ENCODE results near the gene PRKG2. TPM values are rescaled to one million over a fixed set of nuclear protein-coding genes. Genes with fewer than 3 reads are reported as not detected.

The PRKG2 gene
- total RNA-seq, 1 donor from 2014 or later, result 0.61 TPM

- intact Hi-C loops (cut with micrococcal nuclease), result no loop called here
These were observed 118.5 kb downstream of the PRKG2 start for GRCh38 chr4:81096566-81096965.

- intact Hi-C loops (cut with micrococcal nuclease), result no loop called here
These were observed 119.6 kb downstream of the PRKG2 start for GRCh38 chr4:81095389-81095788.

DNA sequence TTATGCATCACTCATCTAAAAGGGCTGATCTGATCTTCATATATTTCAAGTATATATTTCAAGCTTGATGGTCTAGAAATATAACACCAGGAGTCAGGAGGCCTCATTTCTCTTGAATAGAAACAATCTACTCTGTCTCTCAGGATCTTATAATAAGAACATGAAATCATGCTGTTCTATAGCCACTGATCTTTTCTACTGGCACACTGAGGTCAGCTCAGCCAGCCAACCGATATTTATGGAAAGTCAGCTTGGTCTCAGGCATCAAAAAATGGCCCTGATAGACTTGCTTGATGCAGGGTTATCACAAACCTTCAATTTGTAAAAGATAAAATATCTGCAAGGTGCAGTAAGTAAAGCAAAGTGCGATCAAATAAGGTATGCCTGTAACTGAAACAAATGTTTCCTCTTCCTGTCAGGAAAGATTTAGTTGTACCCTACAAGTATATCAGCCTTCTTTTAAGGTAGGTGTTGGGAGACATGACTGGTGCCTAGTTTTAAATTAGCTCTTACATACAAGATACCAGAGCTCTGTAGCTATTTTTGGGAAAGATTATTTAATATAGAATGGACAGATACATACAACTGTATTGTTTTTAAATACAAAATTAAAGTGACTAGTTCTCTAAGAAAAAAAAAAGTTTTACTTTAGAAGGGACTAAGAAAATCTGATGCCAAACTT, 121.2 kb downstream of the PRKG2 start:
- intact Hi-C loops (cut with micrococcal nuclease), result no loop called here

- intact Hi-C loops (cut with micrococcal nuclease), result loop anchor here (5.0 kb wide), 1 partner anchor 266 kb away; no protein-coding TSS in a partner anchor
These were observed 129.0 kb downstream of the PRKG2 start for GRCh38 chr4:81085979-81086378.

GRCh38 chr4:81085291-81085690, 129.7 kb downstream of the PRKG2 start:
- intact Hi-C loops (cut with micrococcal nuclease), result loop anchor here (5.0 kb wide), 1 partner anchor 267 kb away; no protein-coding TSS in a partner anchor

DNA sequence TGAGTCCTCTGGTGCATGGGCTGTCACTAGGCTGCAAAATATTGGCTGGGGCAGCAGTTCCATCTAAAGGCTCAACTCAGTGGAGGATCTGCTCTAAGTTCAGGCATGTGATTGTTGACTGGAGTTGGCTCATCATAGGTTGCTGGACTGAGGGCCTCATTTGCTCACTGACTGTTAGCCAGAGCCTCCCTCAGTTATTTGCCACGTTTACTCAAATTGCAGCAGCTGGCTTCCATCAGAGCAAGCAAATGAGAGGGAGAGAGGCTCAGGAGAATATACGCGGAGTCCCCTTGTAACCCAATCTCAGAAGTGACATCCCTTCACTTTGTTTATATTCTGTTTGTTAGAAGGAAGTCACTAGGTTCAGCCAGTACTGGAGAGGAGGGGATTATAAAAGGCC, 130.4 kb downstream of the PRKG2 start:
- intact Hi-C loops (cut with micrococcal nuclease), result loop anchor here (5.0 kb wide), 1 partner anchor 268 kb away; no protein-coding TSS in a partner anchor

DNA sequence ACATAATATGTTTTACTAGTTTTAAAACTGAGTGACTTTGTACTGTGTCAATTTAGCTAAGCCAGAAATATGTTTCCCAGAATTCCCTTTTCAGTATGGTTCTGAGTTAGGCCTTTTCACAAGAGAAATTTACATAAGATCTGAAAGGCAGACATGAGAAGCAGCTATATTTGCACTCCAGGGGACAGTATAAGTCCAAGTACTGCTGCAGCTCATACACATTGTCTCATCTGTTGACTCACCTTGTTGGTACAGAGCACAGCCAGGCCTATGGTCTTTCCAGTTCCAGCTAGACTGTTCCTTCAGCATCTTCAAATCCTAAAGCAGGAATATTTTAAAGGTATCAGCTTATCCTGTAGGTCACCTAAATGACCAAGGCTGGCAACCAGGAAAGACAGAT, 131.0 kb downstream of the PRKG2 start:
- intact Hi-C loops (cut with micrococcal nuclease), result no loop called here

DNA sequence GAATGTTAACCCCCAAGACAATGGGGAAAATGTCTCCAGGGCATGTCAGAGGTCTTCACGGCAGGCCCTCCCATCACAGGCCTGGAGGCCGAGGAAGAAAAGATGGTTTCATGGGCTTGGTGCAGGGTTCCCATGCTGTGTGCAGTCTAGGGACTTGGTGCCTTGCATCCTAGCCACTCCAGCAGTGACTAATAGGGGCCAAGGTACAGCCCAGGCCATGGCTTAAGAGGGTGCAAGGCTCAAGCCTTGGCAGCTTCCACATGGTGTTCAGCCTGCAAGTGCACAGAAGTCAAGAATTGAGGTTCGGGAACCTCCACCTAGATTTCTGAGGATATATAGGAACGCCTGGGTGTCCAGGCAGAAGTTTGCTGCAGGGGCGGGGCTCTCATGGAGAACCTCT, 133.9 kb downstream of the PRKG2 start:
- intact Hi-C loops (cut with micrococcal nuclease), result no loop called here

DNA sequence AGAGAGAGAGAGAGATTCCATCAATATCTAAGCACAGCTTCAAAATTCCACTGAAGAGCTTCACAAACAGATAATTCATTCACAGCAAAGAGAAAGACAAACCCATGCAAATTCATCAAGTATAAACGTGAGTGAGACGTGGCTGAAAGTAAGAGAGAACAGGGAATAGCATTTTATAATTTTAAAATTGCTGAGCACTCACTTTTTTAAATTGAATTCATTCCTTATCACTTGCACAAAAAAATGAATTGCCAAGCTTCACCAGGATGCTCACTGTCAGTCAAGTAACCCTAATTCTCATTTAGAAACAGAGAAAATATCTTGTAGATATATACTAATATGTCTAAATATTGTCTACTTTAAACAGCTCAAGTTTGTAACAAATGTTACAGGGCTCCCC, 144.0 kb downstream of the PRKG2 start:
- intact Hi-C loops (cut with micrococcal nuclease), result no loop called here

DNA sequence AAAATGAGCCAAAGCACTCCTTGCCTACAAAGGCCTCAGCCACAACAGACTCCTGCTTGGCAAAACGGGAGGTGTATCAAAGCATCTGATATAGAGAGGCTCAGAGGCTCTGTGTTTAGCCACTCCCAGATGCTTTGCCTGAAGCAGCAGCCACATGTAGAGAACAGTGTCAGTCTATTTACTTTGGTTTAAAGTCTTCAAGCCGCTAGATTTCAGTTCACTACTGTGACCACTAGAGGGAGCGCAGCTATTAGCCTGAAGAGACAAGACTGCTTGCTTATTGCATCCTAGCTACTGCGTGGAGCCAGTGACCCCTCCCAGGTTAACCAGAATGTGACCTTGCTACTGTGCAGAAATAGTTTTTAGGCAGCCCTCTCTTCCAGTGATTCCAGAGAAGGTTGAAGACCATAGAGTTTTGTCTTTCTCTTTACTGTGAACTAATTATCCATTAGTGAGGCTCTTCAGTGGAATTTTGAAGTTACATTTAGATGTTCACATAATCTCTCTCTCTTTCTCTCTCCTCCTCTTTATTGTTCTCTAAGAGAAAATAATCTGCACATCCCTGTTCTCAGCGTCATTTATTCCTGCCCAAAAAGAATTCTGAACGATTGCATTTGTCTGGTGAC, 145.2 kb downstream of the PRKG2 start:
- intact Hi-C loops (cut with micrococcal nuclease), result loop anchor here (1.0 to 2.0 kb wide), 2 partner anchors 193 to 281 kb away; no protein-coding TSS in a partner anchor

GRCh38 chr4:81065446-81065845, 149.6 kb downstream of the PRKG2 start:
- intact Hi-C loops (cut with micrococcal nuclease), result no loop called here

- intact Hi-C loops (cut with micrococcal nuclease), result no loop called here
These were observed 153.0 kb downstream of the PRKG2 start for GRCh38 chr4:81062001-81062400.

GRCh38 chr4:81061344-81061730, 153.7 kb downstream of the PRKG2 start:
- intact Hi-C loops (cut with micrococcal nuclease), result no loop called here

GRCh38 chr4:81060587-81061343, 154.3 kb downstream of the PRKG2 start:
- intact Hi-C loops (cut with micrococcal nuclease), result no loop called here

DNA sequence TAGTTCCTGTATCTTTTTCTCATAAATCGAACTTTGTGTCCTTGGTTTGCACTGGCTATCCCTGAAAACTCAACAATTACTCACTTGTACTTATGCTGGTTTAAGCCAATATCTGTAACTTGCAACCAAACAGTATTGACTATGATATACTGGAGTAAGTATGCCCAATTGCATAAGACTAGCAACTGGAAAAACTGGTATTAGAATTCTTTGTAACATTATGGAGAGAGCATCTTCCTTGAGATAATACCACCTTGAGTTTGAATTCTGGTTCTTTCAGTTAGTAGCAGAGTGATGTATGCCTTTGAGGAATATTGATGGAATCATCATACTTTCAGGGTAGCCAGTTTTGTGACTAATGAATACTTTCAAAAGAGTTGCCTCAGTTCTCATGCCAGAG, 156.4 kb downstream of the PRKG2 start:
- intact Hi-C loops (cut with micrococcal nuclease), result no loop called here

DNA sequence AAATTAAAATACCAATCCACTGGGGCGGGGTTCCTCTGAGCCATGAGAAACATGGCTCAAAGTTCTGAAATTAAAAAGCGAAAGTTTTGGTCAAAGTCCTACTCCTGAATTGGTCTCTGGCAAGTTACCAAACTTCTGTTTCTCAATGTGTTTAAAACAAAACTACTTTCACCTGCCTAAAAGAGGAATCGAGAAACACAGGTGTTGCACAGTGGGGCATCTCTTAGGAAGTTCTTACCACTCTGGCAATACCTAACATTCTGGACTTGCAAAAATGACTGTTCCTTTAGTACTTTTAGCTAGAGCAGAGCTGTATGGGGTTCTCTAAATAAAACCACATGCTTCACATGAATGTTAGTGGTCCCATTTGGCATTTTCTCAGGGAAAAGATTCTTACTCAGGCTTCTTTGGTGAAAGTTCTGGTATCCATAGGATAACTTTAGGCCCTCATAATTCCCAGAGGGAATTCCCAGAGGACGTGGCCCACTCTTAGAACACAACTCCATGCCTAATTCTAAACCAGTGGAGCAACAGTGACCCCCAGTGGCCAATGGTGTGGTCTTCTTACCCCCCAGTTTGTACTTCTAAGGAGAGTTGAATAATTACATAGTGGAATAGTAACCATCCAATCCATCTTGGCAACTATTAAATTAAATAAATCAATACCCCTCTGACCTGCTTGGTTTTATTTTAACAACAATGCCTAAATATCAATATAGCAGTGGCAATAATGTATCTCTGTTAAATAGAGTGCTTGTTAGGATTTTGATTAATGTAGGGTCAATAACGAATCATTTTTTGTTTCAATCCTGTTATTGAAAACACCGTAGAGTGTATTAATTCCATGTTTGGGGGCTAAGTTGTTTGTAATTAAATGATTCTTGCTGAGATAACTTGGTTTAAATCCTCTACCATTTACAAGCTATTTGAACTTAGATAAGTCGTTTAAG, 162.6 kb downstream of the PRKG2 start:
- intact Hi-C loops (cut with micrococcal nuclease), result loop anchor here (1.0 kb wide), 2 partner anchors 686 to 690 kb away; no protein-coding TSS in a partner anchor

GRCh38 chr4:81049907-81050306, 165.1 kb downstream of the PRKG2 start:
- intact Hi-C loops (cut with micrococcal nuclease), result no loop called here

- intact Hi-C loops (cut with micrococcal nuclease), result no loop called here
These were observed 165.7 kb downstream of the PRKG2 start for GRCh38 chr4:81049330-81049729.

- intact Hi-C loops (cut with micrococcal nuclease), result no loop called here
These were observed 172.2 kb downstream of the PRKG2 start for GRCh38 chr4:81042578-81043365.

GRCh38 chr4:81040012-81040659, 174.9 kb downstream of the PRKG2 start:
- intact Hi-C loops (cut with micrococcal nuclease), result loop anchor here (1.0 kb wide), 2 partner anchors 674 to 678 kb away; no protein-coding TSS in a partner anchor

Data from T-helper 1 cell treated with Interleukin-12 subunit alpha and Interleukin-12 subunit beta and Interleukin-4 antibody, amounts not matched to agents 30 ng/mL and 1 ng/mL, for 36 hours (primary cell).